WI38 (cell line): ENCODE results near the gene LNX1.
A peak's percentile ranks its signal among the peaks of the same experiment; 100 is the strongest.

Experiments used
- H3K4me3 ChIP-seq: 2 replicates; pipeline ENCODE4 v1.5.1; 2011; ENCODE audit warnings: low read depth, mild to moderate bottlenecking, control low read depth, low read length
- CTCF ChIP-seq: IDR thresholded peaks from 2 replicates; pipeline ENCODE4 v1.5.1; 2012; ENCODE audit warnings: low read depth, mild to moderate bottlenecking, control low read depth, low read length

Gene LNX1

GRCh38 chr4:53515076-53515475, 76.2 kb downstream of the LNX1 start:
- TF ChIP-seq CTCF: no peak
- no peak overlapping the region for H3K4me3 ChIP-seq

GRCh38 chr4:53514509-53514908, 76.8 kb downstream of the LNX1 start:
- no peak for TF ChIP-seq CTCF
- H3K4me3 ChIP-seq: no peak overlapping the region

- H3K4me3 ChIP-seq: no peak overlapping the region
- no peak for TF ChIP-seq CTCF
Measured at GRCh38 chr4:53512608-53513007, 78.7 kb downstream of the LNX1 start.

DNA sequence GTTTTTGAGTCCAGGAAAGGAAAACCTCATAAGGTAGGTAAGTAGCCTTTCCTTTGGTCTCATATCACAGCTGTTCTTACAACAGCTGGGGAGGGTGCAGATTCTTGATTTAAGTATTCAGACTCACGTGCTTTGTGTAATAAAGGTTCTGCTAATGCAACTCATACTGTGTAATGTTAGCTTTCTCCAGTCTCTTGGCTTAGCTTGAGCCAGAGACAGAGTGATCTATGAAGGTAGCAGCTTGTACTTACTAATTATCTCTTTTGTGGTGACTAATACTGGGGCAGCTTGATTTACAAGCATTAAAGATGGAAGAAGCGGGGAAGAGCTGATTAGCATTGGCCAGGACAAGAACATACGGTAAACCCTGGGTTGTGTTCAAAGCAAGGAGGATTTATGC, 80.3 kb downstream of the LNX1 start:
- no peak overlapping the region for H3K4me3 ChIP-seq
- TF ChIP-seq CTCF: no peak

DNA sequence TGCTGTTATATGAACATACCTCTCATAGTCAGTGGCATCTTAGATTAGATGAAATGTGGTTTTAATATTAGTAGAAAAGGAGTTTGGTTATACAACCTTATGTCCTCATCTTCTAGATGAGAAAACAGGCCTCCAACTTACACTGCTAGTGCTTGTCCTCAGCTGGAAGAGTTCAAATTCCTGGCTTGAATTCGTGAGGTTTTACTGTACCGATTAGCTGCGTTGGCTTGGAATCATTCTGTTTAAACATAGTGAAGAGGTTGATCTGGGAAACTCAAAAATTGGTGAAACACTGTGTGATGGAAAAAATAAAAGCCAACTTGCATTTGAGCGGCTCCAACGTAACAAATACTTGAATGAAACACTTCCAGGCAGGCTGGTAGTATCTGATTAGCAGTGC, 81.0 kb downstream of the LNX1 start:
- no peak for TF ChIP-seq CTCF
- H3K4me3 ChIP-seq: no peak overlapping the region

GRCh38 chr4:53508446-53508845, 82.8 kb downstream of the LNX1 start:
- H3K4me3 ChIP-seq: no peak overlapping the region
- 0 out of 2 replicates have a peak, but pooled peaks have one; percentile 5 for TF ChIP-seq CTCF

- TF ChIP-seq CTCF: no peak
- no peak overlapping the region for H3K4me3 ChIP-seq
Measured at GRCh38 chr4:53507671-53508286, 83.5 kb downstream of the LNX1 start.
